BLaER1 (cell line): ENCODE data around the gene FGFR3.

Experiments
- H3K27ac ChIP-seq: shearing (Covaris generic); formaldehyde crosslinking; 2 replicates; pipeline ENCODE4 v1.8.1; 2022
- H3K27me3 ChIP-seq: shearing (Covaris generic); formaldehyde crosslinking; 2 replicates; pipeline ENCODE4 v1.8.1; 2022
- H3K36me3 ChIP-seq: shearing (Covaris generic); formaldehyde crosslinking; 2 replicates; pipeline ENCODE4 v1.8.1; 2022
- H3K4me1 ChIP-seq: shearing (Covaris generic); formaldehyde crosslinking; 2 replicates; pipeline ENCODE4 v1.8.1; 2022
- H3K4me2 ChIP-seq: shearing (Covaris generic); formaldehyde crosslinking; 2 replicates; pipeline ENCODE4 v1.8.1; 2022
- H3K4me3 ChIP-seq: shearing (Covaris generic); formaldehyde crosslinking; 2 replicates; pipeline ENCODE4 v1.8.1; 2022
- H3K9ac ChIP-seq: shearing (Covaris generic); formaldehyde crosslinking; 2 replicates; pipeline ENCODE4 v1.8.1; 2022
- H3K9me3 ChIP-seq: shearing (Covaris generic); formaldehyde crosslinking; 2 replicates; pipeline ENCODE4 v1.8.1; 2022
- H4K20me1 ChIP-seq: shearing (Covaris generic); formaldehyde crosslinking; 2 replicates; pipeline ENCODE4 v1.8.1; 2022
- Cebpa-rat ChIP-seq: shearing (Covaris generic); IDR thresholded peaks from 2 replicates; pipeline ENCODE4 v1.8.1; 2022

The FGFR3 gene

DNA sequence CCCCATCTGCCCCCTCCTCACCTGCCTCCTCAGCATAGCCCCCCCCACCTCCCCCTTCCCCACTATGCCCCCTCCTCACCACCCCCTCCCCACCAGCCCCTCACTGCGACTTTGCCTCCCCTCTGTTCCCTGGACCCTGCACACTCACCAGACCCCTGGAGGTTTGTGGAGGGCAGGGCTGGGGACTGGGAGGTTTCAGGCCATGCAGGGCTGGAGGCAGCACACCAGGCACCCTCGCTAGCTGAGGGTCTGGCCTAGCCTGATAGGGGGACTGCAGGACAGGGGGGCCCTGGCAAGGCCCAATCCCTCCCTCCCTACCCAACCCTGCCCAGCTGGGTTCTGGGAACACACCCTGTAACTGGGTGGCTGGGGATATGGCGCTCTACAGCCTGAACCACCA lies 43.7 kb upstream of the FGFR3 start:
- Histone ChIP-seq H3K27me3 (no peaks in the 10 kb centered on the region), H3K36me3 (peaks cover 16% of the 10 kb centered on the region), H3K4me2 (no peak overlapping the region), H3K4me1 (peaks cover 68% of the 10 kb centered on the region), H3K9ac (no peak overlapping the region), H4K20me1 (peaks cover 28% of the 10 kb centered on the region; the same call in 1 of the 2 replicates), H3K9me3 (no peaks in the 10 kb centered on the region), H3K27ac (no peak overlapping the region), H3K4me3 (no peak overlapping the region)
- TF ChIP-seq Cebpa-rat = no peak

DNA sequence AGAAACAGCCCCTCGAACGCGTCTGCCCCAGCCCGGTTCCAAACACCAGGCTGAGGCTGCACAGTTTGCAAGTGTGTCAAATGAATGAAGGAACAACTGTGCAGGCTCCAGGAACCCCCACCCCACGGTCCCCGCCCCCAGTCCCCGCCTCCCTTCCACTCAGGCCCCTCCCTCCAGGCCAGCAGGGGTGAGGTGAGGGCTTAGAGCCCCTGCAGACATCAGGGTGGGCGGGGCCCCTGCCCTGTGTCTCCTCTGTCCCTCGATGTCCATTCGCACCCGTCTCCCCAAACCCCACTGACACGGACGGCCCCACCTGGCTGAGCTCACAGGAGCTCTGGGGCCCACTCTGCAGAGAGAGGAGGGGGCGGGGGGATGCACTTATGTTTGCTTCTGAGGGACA lies 43.3 kb upstream of the FGFR3 start:
- H3K9ac ChIP-seq = no peak overlapping the region
- no peak overlapping the region for H3K4me2 ChIP-seq
- H3K4me3 ChIP-seq = no peak overlapping the region
- H3K9me3 ChIP-seq = no peaks in the 10 kb centered on the region
- H4K20me1 ChIP-seq = peaks cover 24% of the 10 kb centered on the region; the same call in 1 of the 2 replicates
- peaks cover 73% of the 10 kb centered on the region for H3K4me1 ChIP-seq
- no peaks in the 10 kb centered on the region for H3K27me3 ChIP-seq
- no peak for TF ChIP-seq Cebpa-rat
- no peak overlapping the region for H3K27ac ChIP-seq
- H3K36me3 ChIP-seq = peaks cover 11% of the 10 kb centered on the region

DNA sequence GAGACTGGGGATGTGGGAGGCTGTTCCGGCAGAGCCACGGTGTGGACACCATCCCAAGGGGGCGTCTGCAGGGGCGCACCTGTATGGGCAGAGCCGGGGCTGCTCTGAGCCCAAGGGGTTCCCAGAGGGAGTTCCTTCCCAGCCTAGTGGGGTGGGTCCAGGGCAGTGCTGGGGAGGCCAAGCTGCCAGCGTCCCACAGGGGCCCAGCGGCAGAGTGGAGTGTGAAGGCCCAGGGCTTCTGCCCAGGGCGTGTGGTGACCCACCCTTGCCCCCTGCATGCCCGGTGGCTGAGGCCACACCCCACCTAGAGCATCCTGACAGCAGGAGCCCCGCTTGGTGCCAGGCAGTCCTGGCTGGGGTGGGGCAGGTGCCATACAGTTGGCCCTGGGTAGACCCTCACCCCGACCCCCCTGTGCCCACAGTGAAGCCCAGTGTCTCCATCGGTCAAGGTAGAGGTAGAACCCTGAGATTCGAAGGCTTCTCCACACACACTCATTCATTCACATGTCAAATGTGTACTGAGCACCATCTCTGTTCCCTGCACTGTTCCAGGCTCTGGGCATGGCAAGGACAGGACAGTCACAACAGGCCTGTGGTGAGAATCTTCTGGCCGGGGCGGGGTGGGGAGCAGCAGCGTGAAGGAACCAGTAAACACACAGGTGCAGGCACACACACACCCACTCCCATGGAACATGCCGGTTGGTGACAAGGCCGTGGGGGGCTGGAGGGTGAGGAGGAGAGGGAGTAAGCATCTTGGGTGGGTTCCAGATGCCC lies 42.5 kb upstream of the FGFR3 start:
- no peak overlapping the region for H3K4me3 ChIP-seq
- H3K9me3 ChIP-seq = no peaks in the 10 kb centered on the region
- TF ChIP-seq Cebpa-rat = no peak
- no peak overlapping the region for H3K4me2 ChIP-seq
- H3K4me1 ChIP-seq = peaks cover 77% of the 10 kb centered on the region
- no peaks in the 10 kb centered on the region for H3K27me3 ChIP-seq
- H3K36me3 ChIP-seq = peaks cover 4% of the 10 kb centered on the region; the same call in 1 of the 2 replicates
- H4K20me1 ChIP-seq = peaks cover 17% of the 10 kb centered on the region; the same call in 1 of the 2 replicates
- H3K27ac ChIP-seq = no peak overlapping the region
- H3K9ac ChIP-seq = no peak overlapping the region

- Histone ChIP-seq H3K36me3 (no peaks in the 10 kb centered on the region), H3K27me3 (no peaks in the 10 kb centered on the region), H3K27ac (peak overlapping the region; percentile 84; the same call in 1 of the 2 replicates), H3K4me1 (peaks cover 71% of the 10 kb centered on the region), H3K9me3 (no peaks in the 10 kb centered on the region), H3K4me3 (no peak overlapping the region), H4K20me1 (peaks cover 12% of the 10 kb centered on the region; the same call in 1 of the 2 replicates), H3K4me2 (peak overlapping the region; percentile 87), H3K9ac (peak overlapping the region; percentile 57)
- TF ChIP-seq Cebpa-rat = no peak
Measured at GRCh38 chr4:1751155-1751918, 41.8 kb upstream of the FGFR3 start.

- peak overlapping the region; percentile 84 for H3K27ac ChIP-seq
- TF ChIP-seq Cebpa-rat = no peak
- no peaks in the 10 kb centered on the region for H3K9me3 ChIP-seq
- H3K4me2 ChIP-seq = peak overlapping the region; percentile 87
- H3K36me3 ChIP-seq = no peaks in the 10 kb centered on the region
- H3K27me3 ChIP-seq = no peaks in the 10 kb centered on the region
- H3K9ac ChIP-seq = peak overlapping the region; percentile 57
- peaks cover 65% of the 10 kb centered on the region for H3K4me1 ChIP-seq
- H4K20me1 ChIP-seq = peaks cover 7% of the 10 kb centered on the region; the same call in 1 of the 2 replicates
- no peak overlapping the region for H3K4me3 ChIP-seq
Measured at GRCh38 chr4:1751919-1752283, 41.2 kb upstream of the FGFR3 start.

DNA sequence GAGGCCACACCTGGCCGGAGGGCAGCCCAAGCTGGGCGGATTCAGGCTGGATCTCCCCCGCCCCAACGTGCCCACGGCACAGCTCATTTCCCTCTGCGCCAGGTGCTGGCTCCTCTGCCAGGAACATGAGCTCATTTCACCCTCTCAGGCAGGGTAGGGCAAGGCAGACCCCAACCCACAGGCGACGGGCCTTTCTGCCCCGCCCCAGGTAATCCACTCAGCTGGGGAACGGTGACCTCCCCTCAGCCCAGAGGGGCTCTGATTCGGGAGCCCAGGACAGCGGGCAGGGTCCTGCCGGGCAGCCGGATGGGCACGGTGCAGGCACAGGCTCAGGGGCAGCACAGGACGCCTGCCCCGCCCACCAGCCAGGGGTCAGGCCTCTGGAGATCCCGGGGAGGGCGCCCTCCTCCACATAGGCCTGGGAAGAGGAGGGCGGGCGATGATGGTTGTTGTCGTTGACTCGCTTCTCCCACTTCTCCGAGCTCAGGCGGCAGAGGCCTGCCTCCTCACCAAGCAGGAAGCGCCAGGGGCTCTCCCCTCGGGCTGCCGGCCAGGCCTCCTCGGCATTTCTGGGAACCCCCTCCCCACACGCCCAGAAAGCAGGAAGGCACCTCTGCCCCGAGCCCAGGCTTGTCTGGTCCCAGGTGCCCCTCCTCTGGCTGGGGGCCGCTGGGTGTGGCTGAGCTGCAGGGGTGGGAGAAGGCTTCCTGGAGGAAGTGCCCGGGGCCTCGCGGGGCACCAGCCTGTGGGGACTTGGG lies 40.6 kb upstream of the FGFR3 start:
- Histone ChIP-seq H3K4me1 (peaks cover 65% of the 10 kb centered on the region), H4K20me1 (peaks cover 1% of the 10 kb centered on the region; the same call in 1 of the 2 replicates), H3K9me3 (no peaks in the 10 kb centered on the region), H3K27ac (peak overlapping the region; percentile 84), H3K4me2 (peak overlapping the region; percentile 87), H3K36me3 (no peaks in the 10 kb centered on the region), H3K4me3 (peak overlapping the region; percentile 35), H3K9ac (peak overlapping the region; percentile 57), H3K27me3 (no peaks in the 10 kb centered on the region)
- TF ChIP-seq Cebpa-rat = no peak

DNA sequence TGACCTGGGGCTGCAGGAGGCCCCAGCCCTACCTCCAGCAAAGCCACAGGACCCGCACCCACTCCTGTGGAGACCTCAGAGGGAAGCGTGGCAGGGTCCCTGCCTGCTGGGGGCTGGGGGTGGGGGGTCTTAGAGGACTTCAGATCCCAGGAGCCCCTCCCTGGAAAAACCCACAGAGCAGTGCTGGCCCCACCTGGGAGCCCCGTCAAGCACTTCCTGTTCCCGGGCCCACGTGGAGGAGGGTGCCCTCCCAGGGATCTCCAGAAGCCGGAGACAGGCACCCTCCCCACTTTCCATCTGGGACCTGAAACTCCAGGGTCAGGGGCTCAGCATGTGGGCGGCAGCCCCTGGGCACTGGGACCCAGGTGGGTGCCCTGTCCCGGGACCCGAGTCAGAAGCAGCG lies 39.8 kb upstream of the FGFR3 start:
- no peaks in the 10 kb centered on the region for H3K36me3 ChIP-seq
- peak overlapping the region; percentile 87 for H3K4me2 ChIP-seq
- H4K20me1 ChIP-seq = no peaks in the 10 kb centered on the region
- no peak overlapping the region; the same call in 1 of the 2 replicates for H3K4me3 ChIP-seq
- H3K9ac ChIP-seq = peak overlapping the region; percentile 57
- H3K27ac ChIP-seq = peak overlapping the region; percentile 84
- H3K4me1 ChIP-seq = peaks cover 65% of the 10 kb centered on the region
- no peak for TF ChIP-seq Cebpa-rat
- no peaks in the 10 kb centered on the region for H3K27me3 ChIP-seq
- H3K9me3 ChIP-seq = no peaks in the 10 kb centered on the region

- TF ChIP-seq Cebpa-rat = no peak
- peaks cover 66% of the 10 kb centered on the region for H3K4me1 ChIP-seq
- peak overlapping the region; percentile 87 for H3K4me2 ChIP-seq
- no peaks in the 10 kb centered on the region for H3K36me3 ChIP-seq
- peak overlapping the region; percentile 57; the same call in 1 of the 2 replicates for H3K9ac ChIP-seq
- H4K20me1 ChIP-seq = no peaks in the 10 kb centered on the region
- no peaks in the 10 kb centered on the region for H3K9me3 ChIP-seq
- H3K27ac ChIP-seq = peak overlapping the region; percentile 84
- no peak overlapping the region for H3K4me3 ChIP-seq
- H3K27me3 ChIP-seq = no peaks in the 10 kb centered on the region
Measured at GRCh38 chr4:1753697-1754311, 39.3 kb upstream of the FGFR3 start.

- no peak for TF ChIP-seq Cebpa-rat
- Histone ChIP-seq H3K4me1 (peaks cover 70% of the 10 kb centered on the region), H3K4me2 (peak overlapping the region; percentile 87)
Measured at GRCh38 chr4:1754336-1754735, 38.8 kb upstream of the FGFR3 start.

More at GRCh38 chr4:1754336-1754735, 38.8 kb upstream of the FGFR3 start:
- H3K9me3 ChIP-seq = no peaks in the 10 kb centered on the region
- peak overlapping the region; percentile 84 for H3K27ac ChIP-seq
- no peak overlapping the region for H3K4me3 ChIP-seq
- H3K9ac ChIP-seq = peak overlapping the region; percentile 8; the same call in 1 of the 2 replicates
- H3K27me3 ChIP-seq = no peaks in the 10 kb centered on the region
- no peaks in the 10 kb centered on the region for H4K20me1 ChIP-seq
- H3K36me3 ChIP-seq = no peaks in the 10 kb centered on the region
